ENCODE results near the gene KCNJ6. TPM values are rescaled to one million over a fixed set of nuclear protein-coding genes. Genes with fewer than 3 reads are reported as not detected.

The KCNJ6 gene
- total RNA-seq, 1 experiment from 2014 or later = not detected

DNA sequence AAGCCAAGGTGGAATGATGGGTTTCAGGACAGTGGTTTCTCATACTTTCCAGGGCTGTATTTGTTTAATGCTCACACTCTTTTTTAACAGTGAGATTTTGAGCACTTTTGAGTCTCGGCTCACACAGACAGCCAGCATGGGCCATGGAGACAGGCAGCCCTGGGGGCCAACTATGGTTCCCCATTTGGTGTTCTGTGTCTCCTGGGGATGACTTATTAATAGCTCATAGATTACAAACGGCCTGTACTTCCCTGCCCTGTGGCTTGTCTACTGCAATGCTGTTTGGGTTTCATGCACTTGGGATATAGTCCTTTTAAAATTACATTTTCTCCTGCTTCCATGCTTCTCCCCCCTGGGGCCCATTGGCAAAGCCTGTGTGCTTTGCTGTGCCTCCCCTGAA lies 178.3 kb downstream of the KCNJ6 start (continued):
- TF ChIP-seq, protein P1, sequence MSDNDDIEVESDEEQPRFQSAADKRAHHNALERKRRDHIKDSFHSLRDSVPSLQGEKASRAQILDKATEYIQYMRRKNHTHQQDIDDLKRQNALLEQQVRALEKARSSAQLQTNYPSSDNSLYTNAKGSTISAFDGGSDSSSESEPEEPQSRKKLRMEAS (IDR thresholded peaks at IDR 0.05) = no peak
- TF ChIP-seq ELF1 (IDR thresholded peaks at IDR 0.05; ENCODE audit: borderline replicate concordance, low read depth) = no peak

DNA sequence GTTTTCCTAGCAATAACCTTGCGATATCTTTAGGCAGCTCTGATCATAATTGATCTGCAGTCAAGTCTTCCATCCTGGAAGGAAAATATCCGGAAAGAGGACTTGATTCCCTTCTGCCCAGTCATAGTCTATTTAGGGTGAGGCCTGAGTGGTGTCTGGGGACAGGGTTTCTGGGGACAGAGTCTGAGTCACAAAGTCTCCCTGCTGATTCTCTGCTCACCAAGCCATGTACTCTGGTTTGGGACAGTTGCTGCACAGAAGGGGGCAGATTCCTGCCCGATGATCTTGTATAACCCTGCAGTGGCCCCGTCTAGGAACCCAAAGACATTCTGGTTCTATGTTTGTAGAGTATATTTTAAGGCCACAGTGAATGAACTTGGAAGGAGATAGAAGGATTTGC lies 178.8 kb downstream of the KCNJ6 start:
- no peaks in the 10 kb centered on the region for H3K36me3 ChIP-seq (ENCODE audit: control insufficient read depth in 1 of 2, insufficient read depth in 2 of 2, low read length in 2 of 2)
- no peaks in the 10 kb centered on the region for H3K9me2 ChIP-seq (ENCODE audit: insufficient read depth)
- H3K9me3 ChIP-seq (ENCODE audit: control insufficient read depth in 1 of 2, insufficient read depth in 1 of 2, low read depth in 1 of 2, low read length in 2 of 2) = no peaks in the 10 kb centered on the region
- intact Hi-C loops (cut with micrococcal nuclease) = no loop called here
- CTCF ChIA-PET = no interaction called here
- no peak overlapping the region for H3K4me3 ChIP-seq (replicated peaks in 1 of 2; ENCODE audit: low read depth in 1 of 2, low read length in 2 of 2)
- POLR2A ChIA-PET = no interaction called here
- H3K9ac ChIP-seq (ENCODE audit: low read length) = no peak overlapping the region
- H3K79me2 ChIP-seq (ENCODE audit: insufficient read depth, low read length) = no peaks in the 10 kb centered on the region
- no peaks in the 10 kb centered on the region for H4K20me1 ChIP-seq (ENCODE audit: insufficient read depth)
- TF ChIP-seq POLR2AphosphoS5 (IDR thresholded peaks at IDR 0.05; ENCODE audit: low read depth, low read length) (no peak), ELF1 (IDR thresholded peaks at IDR 0.05; ENCODE audit: borderline replicate concordance, low read depth) (no peak), CEBPB (IDR thresholded peaks at IDR 0.05; ENCODE audit: low read depth) (no peak), EZH2phosphoT487 (IDR thresholded peaks at IDR 0.05; ENCODE audit: borderline replicate concordance) (no peak), SIN3A (IDR thresholded peaks at IDR 0.05; ENCODE audit: low read depth) (no peak), TCF7L2 (IDR thresholded peaks at IDR 0.05; ENCODE audit: borderline replicate concordance, extremely low read depth, insufficient read depth, insufficient read length) (no peak), ZNF274 (IDR thresholded peaks at IDR 0.05; ENCODE audit: low read depth, low read length) (no peak), YY1 (IDR thresholded peaks at IDR 0.05; ENCODE audit: extremely low read depth, insufficient replicate concordance, low read depth, low read length) (no peak), ZFX (IDR thresholded peaks at IDR 0.05) (no peak), CBX3 (IDR thresholded peaks at IDR 0.05; ENCODE audit: low read depth) (no peak), JUND (IDR thresholded peaks at IDR 0.05) (no peak)
- TF ChIP-seq, protein P2, sequence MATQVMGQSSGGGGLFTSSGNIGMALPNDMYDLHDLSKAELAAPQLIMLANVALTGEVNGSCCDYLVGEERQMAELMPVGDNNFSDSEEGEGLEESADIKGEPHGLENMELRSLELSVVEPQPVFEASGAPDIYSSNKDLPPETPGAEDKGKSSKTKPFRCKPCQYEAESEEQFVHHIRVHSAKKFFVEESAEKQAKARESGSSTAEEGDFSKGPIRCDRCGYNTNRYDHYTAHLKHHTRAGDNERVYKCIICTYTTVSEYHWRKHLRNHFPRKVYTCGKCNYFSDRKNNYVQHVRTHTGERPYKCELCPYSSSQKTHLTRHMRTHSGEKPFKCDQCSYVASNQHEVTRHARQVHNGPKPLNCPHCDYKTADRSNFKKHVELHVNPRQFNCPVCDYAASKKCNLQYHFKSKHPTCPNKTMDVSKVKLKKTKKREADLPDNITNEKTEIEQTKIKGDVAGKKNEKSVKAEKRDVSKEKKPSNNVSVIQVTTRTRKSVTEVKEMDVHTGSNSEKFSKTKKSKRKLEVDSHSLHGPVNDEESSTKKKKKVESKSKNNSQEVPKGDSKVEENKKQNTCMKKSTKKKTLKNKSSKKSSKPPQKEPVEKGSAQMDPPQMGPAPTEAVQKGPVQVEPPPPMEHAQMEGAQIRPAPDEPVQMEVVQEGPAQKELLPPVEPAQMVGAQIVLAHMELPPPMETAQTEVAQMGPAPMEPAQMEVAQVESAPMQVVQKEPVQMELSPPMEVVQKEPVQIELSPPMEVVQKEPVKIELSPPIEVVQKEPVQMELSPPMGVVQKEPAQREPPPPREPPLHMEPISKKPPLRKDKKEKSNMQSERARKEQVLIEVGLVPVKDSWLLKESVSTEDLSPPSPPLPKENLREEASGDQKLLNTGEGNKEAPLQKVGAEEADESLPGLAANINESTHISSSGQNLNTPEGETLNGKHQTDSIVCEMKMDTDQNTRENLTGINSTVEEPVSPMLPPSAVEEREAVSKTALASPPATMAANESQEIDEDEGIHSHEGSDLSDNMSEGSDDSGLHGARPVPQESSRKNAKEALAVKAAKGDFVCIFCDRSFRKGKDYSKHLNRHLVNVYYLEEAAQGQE (IDR thresholded peaks at IDR 0.05; ENCODE audit: low read depth) = no peak
- TF ChIP-seq, protein P3, sequence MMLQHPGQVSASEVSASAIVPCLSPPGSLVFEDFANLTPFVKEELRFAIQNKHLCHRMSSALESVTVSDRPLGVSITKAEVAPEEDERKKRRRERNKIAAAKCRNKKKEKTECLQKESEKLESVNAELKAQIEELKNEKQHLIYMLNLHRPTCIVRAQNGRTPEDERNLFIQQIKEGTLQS (IDR thresholded peaks at IDR 0.05) = no peak
- TF ChIP-seq, protein P4, sequence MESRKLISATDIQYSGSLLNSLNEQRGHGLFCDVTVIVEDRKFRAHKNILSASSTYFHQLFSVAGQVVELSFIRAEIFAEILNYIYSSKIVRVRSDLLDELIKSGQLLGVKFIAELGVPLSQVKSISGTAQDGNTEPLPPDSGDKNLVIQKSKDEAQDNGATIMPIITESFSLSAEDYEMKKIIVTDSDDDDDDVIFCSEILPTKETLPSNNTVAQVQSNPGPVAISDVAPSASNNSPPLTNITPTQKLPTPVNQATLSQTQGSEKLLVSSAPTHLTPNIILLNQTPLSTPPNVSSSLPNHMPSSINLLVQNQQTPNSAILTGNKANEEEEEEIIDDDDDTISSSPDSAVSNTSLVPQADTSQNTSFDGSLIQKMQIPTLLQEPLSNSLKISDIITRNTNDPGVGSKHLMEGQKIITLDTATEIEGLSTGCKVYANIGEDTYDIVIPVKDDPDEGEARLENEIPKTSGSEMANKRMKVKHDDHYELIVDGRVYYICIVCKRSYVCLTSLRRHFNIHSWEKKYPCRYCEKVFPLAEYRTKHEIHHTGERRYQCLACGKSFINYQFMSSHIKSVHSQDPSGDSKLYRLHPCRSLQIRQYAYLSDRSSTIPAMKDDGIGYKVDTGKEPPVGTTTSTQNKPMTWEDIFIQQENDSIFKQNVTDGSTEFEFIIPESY (IDR thresholded peaks at IDR 0.05; ENCODE audit: extremely low read depth, insufficient replicate concordance, low read length) = no peak
- H2AFZ ChIP-seq (ENCODE audit: low read depth, low read length, poor library complexity, severe bottlenecking) = no peak overlapping the region
- peaks cover 32% of the 10 kb centered on the region; the same call in 1 of the 2 replicates for H3K27me3 ChIP-seq (ENCODE audit: insufficient read depth, low read length)
- no peaks in the 10 kb centered on the region for H3K4me1 ChIP-seq (ENCODE audit: control insufficient read depth in 1 of 2, insufficient read depth in 2 of 2, low read length in 2 of 2)
- ATAC-seq = no peak
- no TSS peak for BruUV-seq (replicated peaks)
- no peak overlapping the region for H3K27ac ChIP-seq (ENCODE audit: low read depth, low read length)
- no peak for DNase-seq (ENCODE audit: low read depth, low spot score)
- H3K4me2 ChIP-seq (ENCODE audit: low read length) = no peak overlapping the region
- RAD21 ChIA-PET (ENCODE audit: low non-redundant PET in 1 of 2, low total read pairs in 2 of 2, uncharacterized antibody in 2 of 2, unreplicated experiment in 2 of 2) = no interaction called here

Data from HCT116 (cell line).